ENCODE measurements around the gene PDCD5. TPM values are rescaled to one million over a fixed set of nuclear protein-coding genes. Genes with fewer than 3 reads are reported as not detected.
"Not testable (repeated sequence)": the region's sequence is repeated elsewhere in the genome, so short reads cannot be mapped to it uniquely, and the experiment has no call there.

The PDCD5 gene
- total RNA-seq, 4 donors from 2014 or later, result 14.7 to 82.6 (median 48.7) TPM

GRCh38 chr19:32573492-32573794 lies 7.5 kb upstream of the PDCD5 start:
- Histone ChIP-seq H3K4me1 (no peaks in the 10 kb centered on the region), H3K36me3 (no peaks in the 10 kb centered on the region), H3K27me3 (no peaks in the 10 kb centered on the region), H3K9me3 (no peaks in the 10 kb centered on the region), H3K27ac (no peak overlapping the region), H3K4me3 (no peak overlapping the region)
- no peak for DNase-seq
- intact Hi-C loops (cut with DNase I; ENCODE audit: low total_unique reads), result no loop called here
- TF ChIP-seq, protein P1, sequence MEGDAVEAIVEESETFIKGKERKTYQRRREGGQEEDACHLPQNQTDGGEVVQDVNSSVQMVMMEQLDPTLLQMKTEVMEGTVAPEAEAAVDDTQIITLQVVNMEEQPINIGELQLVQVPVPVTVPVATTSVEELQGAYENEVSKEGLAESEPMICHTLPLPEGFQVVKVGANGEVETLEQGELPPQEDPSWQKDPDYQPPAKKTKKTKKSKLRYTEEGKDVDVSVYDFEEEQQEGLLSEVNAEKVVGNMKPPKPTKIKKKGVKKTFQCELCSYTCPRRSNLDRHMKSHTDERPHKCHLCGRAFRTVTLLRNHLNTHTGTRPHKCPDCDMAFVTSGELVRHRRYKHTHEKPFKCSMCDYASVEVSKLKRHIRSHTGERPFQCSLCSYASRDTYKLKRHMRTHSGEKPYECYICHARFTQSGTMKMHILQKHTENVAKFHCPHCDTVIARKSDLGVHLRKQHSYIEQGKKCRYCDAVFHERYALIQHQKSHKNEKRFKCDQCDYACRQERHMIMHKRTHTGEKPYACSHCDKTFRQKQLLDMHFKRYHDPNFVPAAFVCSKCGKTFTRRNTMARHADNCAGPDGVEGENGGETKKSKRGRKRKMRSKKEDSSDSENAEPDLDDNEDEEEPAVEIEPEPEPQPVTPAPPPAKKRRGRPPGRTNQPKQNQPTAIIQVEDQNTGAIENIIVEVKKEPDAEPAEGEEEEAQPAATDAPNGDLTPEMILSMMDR (IDR thresholded peaks at IDR 0.05), result no peak
- no peak for TF ChIP-seq POLR2A (IDR thresholded peaks at IDR 0.05)

DNA sequence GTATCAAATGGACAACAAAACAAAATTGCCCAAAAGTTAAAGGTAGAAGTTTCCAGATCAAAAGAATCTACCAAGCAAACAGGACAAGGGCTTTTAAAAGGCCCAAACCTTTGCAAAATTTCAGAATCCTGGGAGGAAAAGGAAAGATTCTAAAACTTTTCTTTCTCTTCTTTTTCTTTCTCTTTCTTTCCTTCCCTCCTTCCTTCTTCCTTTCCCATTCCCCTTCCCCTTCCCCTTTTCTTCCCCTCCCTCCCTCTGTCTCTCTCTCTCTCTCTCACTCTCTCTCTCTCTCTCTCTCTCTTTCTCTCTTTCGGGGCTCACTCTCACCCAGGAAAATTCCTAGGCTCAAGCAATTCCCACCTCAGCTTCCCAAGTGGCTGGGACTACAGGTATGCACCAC lies 4.2 kb upstream of the PDCD5 start:
- no peaks in the 10 kb centered on the region for H3K9me3 ChIP-seq
- H3K4me1 ChIP-seq, result no peaks in the 10 kb centered on the region
- no peak for DNase-seq
- no peak overlapping the region for H3K4me3 ChIP-seq
- H3K36me3 ChIP-seq, result no peaks in the 10 kb centered on the region
- TF ChIP-seq, protein P1 (IDR thresholded peaks at IDR 0.05), result no peak
- no peak for TF ChIP-seq POLR2A (IDR thresholded peaks at IDR 0.05)
- H3K27me3 ChIP-seq, result no peaks in the 10 kb centered on the region
- H3K27ac ChIP-seq, result no peak overlapping the region
- intact Hi-C loops (cut with DNase I; ENCODE audit: low total_unique reads), result no loop called here

DNA sequence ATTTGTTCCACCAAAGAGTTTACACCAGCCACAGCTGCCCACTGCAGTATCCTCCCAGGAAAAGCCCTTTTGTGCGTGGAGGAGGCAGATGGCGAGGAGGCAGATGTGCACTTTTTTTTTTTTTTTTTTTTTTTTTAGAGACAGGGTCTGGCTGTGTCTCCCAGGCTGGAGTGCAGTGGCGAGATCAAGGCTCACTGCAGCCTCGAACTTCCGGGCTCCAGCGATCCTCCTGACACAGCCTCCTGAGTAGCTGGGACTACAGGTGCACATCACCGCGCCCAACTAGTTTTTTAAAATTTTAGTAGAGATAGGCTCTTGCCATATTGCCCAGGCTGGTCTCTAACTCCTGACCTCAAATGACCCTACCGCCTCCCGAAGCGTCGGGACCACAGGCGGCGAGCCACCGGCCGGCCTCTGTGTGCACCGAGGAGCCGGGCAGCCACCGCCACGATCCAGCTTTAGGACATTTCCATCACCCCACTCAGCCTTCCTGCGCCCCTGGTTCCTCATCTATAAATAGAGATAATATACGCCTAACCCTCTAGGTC lies 563 bp upstream of the PDCD5 start:
- no peak for DNase-seq
- intact Hi-C loops (cut with DNase I; ENCODE audit: low total_unique reads), result no loop called here
- Histone ChIP-seq H3K36me3 (no peaks in the 10 kb centered on the region), H3K4me1 (peaks cover 0 to 9% of the 10 kb centered on the region in 2 donors), H3K9me3 (no peaks in the 10 kb centered on the region), H3K27me3 (no peaks in the 10 kb centered on the region), H3K27ac (peak overlapping the region; percentile 56 to 70), H3K4me3 (peak overlapping the region; percentile 62 to 87)
- TF ChIP-seq, protein P1 (IDR thresholded peaks at IDR 0.05), result no peak
- TF ChIP-seq POLR2A (IDR thresholded peaks at IDR 0.05), result no peak

DNA sequence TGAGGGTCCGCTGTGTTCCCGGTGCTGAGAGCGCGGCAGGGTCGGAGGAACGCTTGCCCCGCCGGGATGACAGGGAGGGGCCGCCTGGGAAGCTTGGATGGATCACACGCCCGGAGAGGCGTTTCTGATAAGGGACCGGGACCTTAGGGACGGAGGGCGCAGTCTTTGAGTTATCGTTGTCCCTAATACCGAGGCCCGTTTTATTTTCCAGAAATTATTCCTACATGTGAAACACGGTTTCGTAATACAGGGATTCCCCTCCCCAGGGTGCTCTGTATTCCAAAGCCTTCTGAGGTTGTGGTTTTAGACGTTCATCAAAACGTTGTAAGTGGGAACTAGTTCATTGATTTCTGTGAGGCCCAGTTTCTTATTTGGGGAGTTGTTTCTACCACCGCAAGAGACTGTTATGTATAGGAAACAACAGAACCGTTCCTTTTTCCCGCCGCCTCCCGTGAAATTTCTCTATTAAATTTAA lies 752 bp downstream of the PDCD5 start:
- Histone ChIP-seq H3K36me3 (no peaks in the 10 kb centered on the region), H3K4me3 (peak overlapping the region; percentile 62 to 87), H3K4me1 (peaks cover 0 to 9% of the 10 kb centered on the region in 2 donors), H3K27me3 (no peaks in the 10 kb centered on the region), H3K9me3 (no peaks in the 10 kb centered on the region), H3K27ac (peak overlapping the region; percentile 67 to 85)
- TF ChIP-seq, protein P1 (IDR thresholded peaks at IDR 0.05), result no peak
- TF ChIP-seq POLR2A (IDR thresholded peaks at IDR 0.05), result no peak
- intact Hi-C loops (cut with DNase I; ENCODE audit: low total_unique reads), result no loop called here
- peak in 1 of 2 donors; percentile 28 for DNase-seq

GRCh38 chr19:32587747-32588504 lies 6.9 kb downstream of the PDCD5 start:
- H3K4me3 ChIP-seq; H3K27ac ChIP-seq; DNase-seq; intact Hi-C loops (cut with DNase I; ENCODE audit: low total_unique reads); H3K4me1 ChIP-seq; H3K36me3 ChIP-seq; H3K9me3 ChIP-seq; H3K27me3 ChIP-seq: not testable (repeated sequence)

All from uterus (tissue), 4 donors.